HCT116 (cell line): ENCODE results near the gene FPR2. TPM values are rescaled to one million over a fixed set of nuclear protein-coding genes. Genes with fewer than 3 reads are reported as not detected.

Experiments
- ATAC-seq: fragments of 200-7000 bp; cut with Tn5 transposase; 2 replicates; pipeline ENCODE4 v1.9.1; 2020; ENCODE audit warnings: mild to moderate bottlenecking, moderate library complexity
- BruUV-seq: library from RNA; stranded (reverse); fragments of 400-500 nt; replicated peaks from 2 replicates; lab custom pipeline; 2021; lab: Mats Ljungman, UMichigan
- CTCF ChIA-PET: fragments of 300-600 bp; sonication (Branson Sonifier 250); formaldehyde crosslinking; loops from one replicate; lab custom pipeline; 2021; ENCODE audit warnings: antibody characterized with exemption; lab: Charles Lee
- POLR2A ChIA-PET: fragments of 300-600, 350-600 bp; sonication (Branson Sonifier 250); formaldehyde crosslinking; loops from one replicate; lab custom pipeline; 2021; ENCODE audit warnings: antibody characterized with exemption; lab: Charles Lee
- RAD21 ChIA-PET, 2 experiments: fragments of 300-600 bp; sonication (Branson Sonifier 250); formaldehyde crosslinking; loops; one replicate each; lab custom pipeline; 2023; ENCODE audit warnings: low total read pairs in 2 of 2; ENCODE audit not compliant: uncharacterized antibody in 2 of 2, unreplicated experiment in 2 of 2, low non-redundant PET in 1 of 2; lab: Charles Lee
- DNase-seq: peaks from one replicate; pipeline ENCODE4 v3.0.0-alpha.2; 2010; ENCODE audit warnings: low read depth, low spot score
- H2AFZ ChIP-seq: fragments of 200-600 bp; shearing (Covaris generic), sonication (generic); 2 replicates; pipeline ENCODE4 v1.6.1; 2017; ENCODE audit warnings: low read depth, mixed run types, mixed read lengths, antibody characterized with exemption, low read length; ENCODE audit not compliant: poor library complexity, severe bottlenecking
- H3K27ac ChIP-seq: 2 replicates; pipeline ENCODE4 v1.5.1; 2012; ENCODE audit warnings: low read depth, low read length
- H3K27me3 ChIP-seq: fragments of 200-600 bp; sonication (generic); 2 replicates; pipeline ENCODE4 v1.6.1; 2016; ENCODE audit warnings: mixed run types, low read length, mixed read lengths; ENCODE audit not compliant: insufficient read depth
- H3K36me3 ChIP-seq, 2 experiments: fragments of 200-500 bp in 1 of 2; fragments of 200-600 bp in 1 of 2; sonication (Bioruptor generic) in 1 of 2; sonication (generic) in 1 of 2; 2 replicates each; pipeline versions ENCODE4 v1.5.1 to v1.6.1; 2014 to 2016; ENCODE audit warnings: low read length in 2 of 2, inconsistent platforms in 1 of 2, mixed read lengths in 1 of 2, mixed run types in 1 of 2; ENCODE audit not compliant: insufficient read depth in 2 of 2, control insufficient read depth in 1 of 2
- H3K4me1 ChIP-seq, 2 experiments: fragments of 200-600 bp in 1 of 2; sonication (generic) in 1 of 2; 2 replicates each; pipeline versions ENCODE4 v1.5.1 to v1.6.1; 2012 to 2017; ENCODE audit warnings: low read length in 2 of 2, inconsistent platforms in 1 of 2, mild to moderate bottlenecking in 1 of 2, mixed read lengths in 1 of 2, mixed run types in 1 of 2, moderate library complexity in 1 of 2; ENCODE audit not compliant: insufficient read depth in 2 of 2, control insufficient read depth in 1 of 2
- H3K4me2 ChIP-seq: fragments of 200-600 bp; sonication (generic); 2 replicates; pipeline ENCODE4 v1.6.1; 2017; ENCODE audit warnings: mixed run types, low read length, mixed read lengths
- H3K4me3 ChIP-seq, 2 experiments: fragments of 200-600 bp in 1 of 2; sonication (generic) in 1 of 2; replicated peaks in 1 of 2; 2 replicates each; pipeline ENCODE4 v1.5.1; 2011 to 2016; ENCODE audit warnings: low read length in 2 of 2, control low read depth in 1 of 2, low read depth in 1 of 2, mild to moderate bottlenecking in 1 of 2, mixed read lengths in 1 of 2, mixed run types in 1 of 2
- H3K79me2 ChIP-seq: fragments of 200-600 bp; sonication (generic); 2 replicates; pipeline ENCODE4 v1.6.1; 2017; ENCODE audit warnings: mild to moderate bottlenecking, mixed run types, low read length, moderate library complexity, mixed read lengths; ENCODE audit not compliant: insufficient read depth
- H3K9ac ChIP-seq: fragments of 200-600 bp; sonication (generic); 2 replicates; pipeline ENCODE4 v1.6.1; 2016; ENCODE audit warnings: low read length, mixed read lengths
- H3K9me2 ChIP-seq: fragments of 200-600 bp; sonication (generic), shearing (Covaris generic); 2 replicates; pipeline ENCODE4 v1.6.1; 2017; ENCODE audit warnings: mixed run types, mild to moderate bottlenecking, moderate library complexity; ENCODE audit not compliant: insufficient read depth
- H3K9me3 ChIP-seq, 2 experiments: fragments of 200-500 bp in 1 of 2; fragments of 200-600 bp in 1 of 2; sonication (Bioruptor generic) in 1 of 2; sonication (generic) in 1 of 2; 2 replicates each; pipeline ENCODE4 v1.6.1; 2014 to 2017; ENCODE audit warnings: low read length in 2 of 2, mixed read lengths in 2 of 2, inconsistent platforms in 1 of 2, low read depth in 1 of 2, mild to moderate bottlenecking in 1 of 2, mixed run types in 1 of 2, moderate library complexity in 1 of 2; ENCODE audit not compliant: control insufficient read depth in 1 of 2, insufficient read depth in 1 of 2
- H4K20me1 ChIP-seq: fragments of 200-600 bp; sonication (generic), shearing (Covaris generic); 2 replicates; pipeline ENCODE4 v1.6.1; 2017; ENCODE audit warnings: mixed run types, mild to moderate bottlenecking, moderate library complexity; ENCODE audit not compliant: insufficient read depth
- ATF3 ChIP-seq: IDR thresholded peaks from 2 replicates; pipeline ENCODE4 v1.6.1; 2012
- CEBPB ChIP-seq: IDR thresholded peaks from 2 replicates; pipeline ENCODE4 v1.6.1; 2012; ENCODE audit warnings: low read depth
- CTCF ChIP-seq, 3 experiments: fragments of 200-600 bp in 1 of 3; sonication (generic) in 1 of 3; IDR thresholded peaks in 2 of 3; conservative IDR thresholded peaks in 1 of 3; 2 replicates each; pipeline ENCODE4 v1.5.1; 2012 to 2017; ENCODE audit warnings: low read depth in 2 of 3, low read length in 2 of 3, antibody characterized with exemption in 1 of 3, borderline replicate concordance in 1 of 3, control low read depth in 1 of 3, mild to moderate bottlenecking in 1 of 3, mixed read lengths in 1 of 3, mixed run types in 1 of 3, moderate library complexity in 1 of 3; ENCODE audit not compliant: insufficient read depth in 1 of 3
- EGR1 ChIP-seq: IDR thresholded peaks from 2 replicates; pipeline ENCODE4 v1.6.1; 2012; ENCODE audit warnings: low read depth
- ELF1 ChIP-seq: IDR thresholded peaks from 2 replicates; pipeline ENCODE4 v1.6.1; 2012; ENCODE audit warnings: low read depth, borderline replicate concordance
- EZH2 ChIP-seq: fragments of 200-600 bp; sonication (generic); IDR thresholded peaks from 2 replicates; pipeline ENCODE4 v1.6.1; 2017; ENCODE audit warnings: antibody characterized with exemption, mixed run types
- EZH2phosphoT487 ChIP-seq: fragments of 200-600 bp; IDR thresholded peaks from 2 replicates; pipeline ENCODE4 v1.6.1; 2018; ENCODE audit warnings: antibody characterized with exemption, borderline replicate concordance
- FOSL1 ChIP-seq: IDR thresholded peaks from 2 replicates; pipeline ENCODE4 v1.6.1; 2012; ENCODE audit warnings: low read depth
- POLR2AphosphoS5 ChIP-seq: IDR thresholded peaks from 2 replicates; pipeline ENCODE4 v1.6.1; 2011; ENCODE audit warnings: mild to moderate bottlenecking, low read depth, low read length, moderate library complexity
- RAD21 ChIP-seq: IDR thresholded peaks from 2 replicates; pipeline ENCODE4 v1.6.1; 2012; ENCODE audit warnings: low read depth, mild to moderate bottlenecking
- SIN3A ChIP-seq: IDR thresholded peaks from 2 replicates; pipeline ENCODE4 v1.6.1; 2012; ENCODE audit warnings: low read depth
- TCF7L2 ChIP-seq: IDR thresholded peaks from 2 replicates; pipeline ENCODE4 v1.7.0; 2011; ENCODE audit warnings: borderline replicate concordance, inconsistent platforms; ENCODE audit not compliant: insufficient read depth, insufficient read length; ENCODE audit errors: extremely low read depth
- YY1 ChIP-seq: IDR thresholded peaks from 2 replicates; pipeline ENCODE4 v1.6.1; 2011; ENCODE audit warnings: low read length, low read depth, moderate library complexity, mild to moderate bottlenecking; ENCODE audit not compliant: insufficient replicate concordance; ENCODE audit errors: extremely low read depth
- ZBTB33 ChIP-seq: IDR thresholded peaks from 2 replicates; pipeline ENCODE4 v1.6.1; 2011; ENCODE audit warnings: mild to moderate bottlenecking, low read length, moderate library complexity; ENCODE audit not compliant: insufficient replicate concordance; ENCODE audit errors: extremely low read depth
- ZFX ChIP-seq: fragments of 450-650 bp; IDR thresholded peaks from 2 replicates; pipeline ENCODE4 v1.6.1; 2017
- intact Hi-C: fragments of 100-400 bp; cut with micrococcal nuclease; formaldehyde crosslinking; loops from 2 replicates; pipeline ENCODE4 v1.10.0; 2022
- total RNA-seq: library from RNA; stranded (reverse); gene quantifications from one replicate; pipeline ENCODE4 v1.2.1, GENCODE V29; 2021; ENCODE audit not compliant: unreplicated experiment

Gene FPR2
- total RNA-seq, 1 experiment from 2014 or later, result not detected

- no peak for TF ChIP-seq YY1
- no peak for TF ChIP-seq RAD21
Observed at GRCh38 chr19:51751655-51752054, 9.3 kb upstream of the FPR2 start, which contains the start of gene FPR1 (continued).

- H3K4me3 ChIP-seq, result no peak overlapping the region
- DNase-seq, result no peak
- no peaks in the 10 kb centered on the region for H4K20me1 ChIP-seq
- BruUV-seq, result no TSS peak
- no peaks in the 10 kb centered on the region for H3K27me3 ChIP-seq
- ATAC-seq, result no peak
- no peak overlapping the region for H2AFZ ChIP-seq
- H3K79me2 ChIP-seq, result no peaks in the 10 kb centered on the region
- RAD21 ChIA-PET, result no interaction called here
- H3K9ac ChIP-seq, result no peak overlapping the region
- H3K36me3 ChIP-seq, result no peaks in the 10 kb centered on the region
- H3K9me3 ChIP-seq, result no peaks in the 10 kb centered on the region
- POLR2A ChIA-PET, result no interaction called here
- H3K4me1 ChIP-seq, result peaks cover 7 to 8% of the 10 kb centered on the region in 2 experiments; a peak in 3 of 4 replicates
- H3K9me2 ChIP-seq, result no peaks in the 10 kb centered on the region
- H3K27ac ChIP-seq, result no peak overlapping the region
- H3K4me2 ChIP-seq, result no peak overlapping the region
- intact Hi-C loops, result no loop called here
- no peak for TF ChIP-seq CTCF (IDR thresholded peaks at IDR 0.05 in 2 of 3, conservative IDR thresholded peaks at IDR 0.05 in 1 of 3; ENCODE audit: borderline replicate concordance in 1 of 3, insufficient read depth in 1 of 3, low read depth in 2 of 3, low read length in 2 of 3)
- no peak for TF ChIP-seq TCF7L2
- TF ChIP-seq RAD21, result no peak
- TF ChIP-seq POLR2AphosphoS5, result no peak
- TF ChIP-seq ZBTB33, result no peak
- no peak for TF ChIP-seq SIN3A
- no peak for TF ChIP-seq FOSL1
- no peak for TF ChIP-seq EZH2phosphoT487
- no peak for TF ChIP-seq ZFX
- no peak for TF ChIP-seq EGR1
- TF ChIP-seq EZH2, result no peak
- no peak for TF ChIP-seq YY1
- no peak for TF ChIP-seq ATF3
- TF ChIP-seq ELF1, result no peak
- TF ChIP-seq CEBPB, result no peak
- CTCF ChIA-PET, result no interaction called here
Observed at GRCh38 chr19:51754109-51754508, 6.9 kb upstream of the FPR2 start.
